Naive thymus-derived CD4-positive, alpha-beta T cell (primary cell): Measurements from ENCODE around the gene PLA2G6. TPM values are rescaled to one million over a fixed set of nuclear protein-coding genes. Genes with fewer than 3 reads are reported as not detected.
"Not testable (repeated sequence)": the region's sequence is repeated elsewhere in the genome, so short reads cannot be mapped to it uniquely, and the experiment has no call there.

ENCODE experiments used
- ATAC-seq: fragments of 150-1000 bp; cut with Tn5 transposase; 2 replicates; pipeline ENCODE4 v1.10.0; 2021; ENCODE audit warnings: mild to moderate bottlenecking, moderate library complexity
- CTCF ChIA-PET: fragments of 350-600 bp; sonication (Branson Sonifier 250); formaldehyde crosslinking; loops from one replicate; lab custom pipeline; 2021; ENCODE audit warnings: antibody characterized with exemption; lab: Charles Lee
- POLR2A ChIA-PET: fragments of 350-600 bp; sonication (Branson Sonifier 250); formaldehyde crosslinking; loops from one replicate; lab custom pipeline; 2021; ENCODE audit warnings: antibody characterized with exemption, inconsistent platforms; lab: Charles Lee
- DNase-seq, 9 donors: peaks; one replicate each; pipeline versions ENCODE4 v3.0.0 to v3.0.0-alpha.2; 2020 to 2022; ENCODE audit warnings: mixed read lengths in 1 of 9
- H3K27ac ChIP-seq: one replicate; pipeline ENCODE4 v1.7.0; 2013; ENCODE audit warnings: mild to moderate bottlenecking, low read depth, low read length, moderate library complexity
- H3K27me3 ChIP-seq, 2 donors: one replicate each; pipeline ENCODE4 v1.7.0; 2013; ENCODE audit warnings: low read length in 2 of 2, mild to moderate bottlenecking in 2 of 2, moderate library complexity in 2 of 2; ENCODE audit not compliant: control insufficient read depth in 2 of 2, insufficient read depth in 2 of 2
- H3K36me3 ChIP-seq, 3 experiments: 1 replicate in 2 of 3; 2 replicates in 1 of 3; pipeline ENCODE4 v1.7.0; 2013; ENCODE audit warnings: low read length in 3 of 3, mild to moderate bottlenecking in 3 of 3, moderate library complexity in 1 of 3; ENCODE audit not compliant: insufficient read depth in 3 of 3, control insufficient read depth in 2 of 3
- H3K4me1 ChIP-seq, 2 donors: one replicate each; pipeline ENCODE4 v1.7.0; 2013; ENCODE audit warnings: low read length in 2 of 2, mild to moderate bottlenecking in 2 of 2, moderate library complexity in 1 of 2; ENCODE audit not compliant: control insufficient read depth in 2 of 2, insufficient read depth in 2 of 2
- H3K4me3 ChIP-seq: 2 replicates; pipeline ENCODE4 v1.7.0; 2013; ENCODE audit warnings: mild to moderate bottlenecking, low read length
- H3K9me3 ChIP-seq, 3 experiments: 1 replicate in 2 of 3; 2 replicates in 1 of 3; pipeline ENCODE4 v1.7.0; 2013; ENCODE audit warnings: low read length in 3 of 3; ENCODE audit not compliant: control insufficient read depth in 2 of 3
- H3K27ac Mint-ChIP-seq, 9 donors: one replicate each; pipeline ENCODE4 v1.8.0; 2020 to 2022; ENCODE audit warnings: mixed read lengths in 9 of 9, mild to moderate bottlenecking in 8 of 9, moderate library complexity in 5 of 9, inconsistent platforms in 2 of 9
- H3K27me3 Mint-ChIP-seq, 5 donors: one replicate each; pipeline ENCODE4 v1.8.0; 2021 to 2022; ENCODE audit warnings: mixed read lengths in 5 of 5, mild to moderate bottlenecking in 1 of 5
- H3K36me3 Mint-ChIP-seq, 5 donors: one replicate each; pipeline ENCODE4 v1.8.0; 2020 to 2022; ENCODE audit warnings: mixed read lengths in 5 of 5, mild to moderate bottlenecking in 3 of 5, inconsistent platforms in 1 of 5
- H3K4me1 Mint-ChIP-seq, 7 donors: one replicate each; pipeline ENCODE4 v1.8.0; 2020 to 2022; ENCODE audit warnings: mixed read lengths in 7 of 7, mild to moderate bottlenecking in 3 of 7, inconsistent platforms in 1 of 7
- H3K4me3 Mint-ChIP-seq, 10 donors: one replicate each; pipeline ENCODE4 v1.8.0; 2020 to 2022; ENCODE audit warnings: mild to moderate bottlenecking in 10 of 10, mixed read lengths in 10 of 10, moderate library complexity in 6 of 10, inconsistent platforms in 2 of 10
- H3K9me3 Mint-ChIP-seq, 11 donors: one replicate each; pipeline ENCODE4 v1.8.0; 2020 to 2022; ENCODE audit warnings: mixed read lengths in 11 of 11, mild to moderate bottlenecking in 4 of 11, inconsistent platforms in 1 of 11, moderate library complexity in 1 of 11
- intact Hi-C, 2 donors: fragments of 100-400 bp; cut with micrococcal nuclease; formaldehyde crosslinking; loops; one replicate each; pipeline ENCODE4 v1.15.1; 2023
- polyA plus RNA-seq, 2 donors: library from polyadenylated mRNA; unstranded; fragments of 300-500 nt; fragmentation: Illumina TruSeq; gene quantifications; one replicate each; pipeline ENCODE4 v1.2.3, GENCODE V29; 2021
- total RNA-seq, 6 experiments: library from RNA in 5 of 6; stranded (reverse) in 5 of 6; gene quantifications; 1 replicate in 5 of 6; 2 replicates in 1 of 6; pipeline ENCODE4 v1.2.3 and lab custom pipeline; 2021 to 2026

PLA2G6 gene
- total and polyA plus RNA-seq, 7 experiments from 2014 or later, result 4.8 to 252 (median 78.9) TPM

- intact Hi-C loops, H3K27ac ChIP-seq, H3K27me3 Mint-ChIP-seq, DNase-seq, H3K4me3 ChIP-seq, H3K27ac Mint-ChIP-seq, H3K9me3 Mint-ChIP-seq, H3K4me1 ChIP-seq, H3K4me3 Mint-ChIP-seq, H3K9me3 ChIP-seq, H3K36me3 ChIP-seq, CTCF ChIA-PET, POLR2A ChIA-PET, ATAC-seq, H3K27me3 ChIP-seq: not testable (repeated sequence)
- peaks cover 1 to 32% (median 12%) of the 10 kb centered on the region in 5 donors for H3K36me3 Mint-ChIP-seq
- peaks cover 0 to 18% (median 10%) of the 10 kb centered on the region in 7 donors for H3K4me1 Mint-ChIP-seq
Measured at GRCh38 chr22:38154563-38154915, 27.1 kb downstream of the PLA2G6 start.

- POLR2A ChIA-PET, result no interaction called here
- ATAC-seq, result no peak
- H3K4me3 ChIP-seq, result no peak overlapping the region
- H3K4me1 Mint-ChIP-seq, result peaks cover 0 to 18% (median 10%) of the 10 kb centered on the region in 7 donors
- H3K4me3 Mint-ChIP-seq, result no peak overlapping the region
- no peak overlapping the region for H3K27ac ChIP-seq
- no peaks in the 10 kb centered on the region for H3K4me1 ChIP-seq
- H3K27me3 Mint-ChIP-seq, result no peaks in the 10 kb centered on the region
- no peaks in the 10 kb centered on the region for H3K9me3 ChIP-seq
- no peak for DNase-seq
- no peaks in the 10 kb centered on the region for H3K27me3 ChIP-seq
- peak overlapping the region in 1 of 9 donors; percentile 43 for H3K27ac Mint-ChIP-seq
- H3K9me3 Mint-ChIP-seq, result peaks cover 0 to 1% (median 0%) of the 10 kb centered on the region in 11 donors
- H3K36me3 Mint-ChIP-seq, result peaks cover 2 to 36% (median 13%) of the 10 kb centered on the region in 5 donors
- H3K36me3 ChIP-seq, result peaks cover 0 to 4% (median 0%) of the 10 kb centered on the region in 3 experiments
- intact Hi-C loops, result no loop called here
- CTCF ChIA-PET, result no interaction called here
Measured at GRCh38 chr22:38153821-38154562, 27.6 kb downstream of the PLA2G6 start.

GRCh38 chr22:38151126-38151500 is 30.5 kb downstream of the PLA2G6 start:
- Mint-ChIP-seq H3K36me3 (peaks cover 6 to 36% (median 15%) of the 10 kb centered on the region in 5 donors), H3K27me3 (no peaks in the 10 kb centered on the region), H3K9me3 (peaks cover 0 to 2% (median 0%) of the 10 kb centered on the region in 11 donors), H3K27ac (no peak overlapping the region), H3K4me1 (peaks cover 14 to 26% (median 22%) of the 10 kb centered on the region in 7 donors), H3K4me3 (no peak overlapping the region)
- ChIA-PET POLR2A (no interaction called here), CTCF (no interaction called here)
- Histone ChIP-seq H3K27me3 (no peaks in the 10 kb centered on the region), H3K9me3 (no peaks in the 10 kb centered on the region), H3K36me3 (peaks cover 0 to 4% (median 0%) of the 10 kb centered on the region in 3 experiments), H3K4me1 (no peaks in the 10 kb centered on the region), H3K4me3 (no peak overlapping the region), H3K27ac (no peak overlapping the region)
- intact Hi-C loops, result no loop called here
- ATAC-seq (no peak), DNase-seq (no peak)

- peaks cover 0 to 2% (median 0%) of the 10 kb centered on the region in 11 donors for H3K9me3 Mint-ChIP-seq
- intact Hi-C loops, result no loop called here
- peaks cover 8 to 35% (median 22%) of the 10 kb centered on the region in 5 donors for H3K36me3 Mint-ChIP-seq
- H3K4me1 Mint-ChIP-seq, result peaks cover 17 to 25% (median 22%) of the 10 kb centered on the region in 7 donors
- ATAC-seq (no peak), DNase-seq (no peak)
- POLR2A ChIA-PET, result no interaction called here
- Histone ChIP-seq H3K27me3 (no peaks in the 10 kb centered on the region), H3K27ac (no peak overlapping the region), H3K9me3 (no peaks in the 10 kb centered on the region), H3K4me3 (no peak overlapping the region), H3K4me1 (no peaks in the 10 kb centered on the region), H3K36me3 (peaks cover 0 to 16% (median 0%) of the 10 kb centered on the region in 3 experiments)
- H3K27me3 Mint-ChIP-seq, result no peaks in the 10 kb centered on the region
- CTCF ChIA-PET, result no interaction called here
- H3K4me3 Mint-ChIP-seq, result peak overlapping the region in 3 of 10 donors; percentile 1 to 69 (median 38)
- H3K27ac Mint-ChIP-seq, result peak overlapping the region in 1 of 9 donors; percentile 74
Measured at GRCh38 chr22:38148245-38148644, 33.4 kb downstream of the PLA2G6 start.

GRCh38 chr22:38146166-38146565 is 35.5 kb downstream of the PLA2G6 start:
- intact Hi-C loops, H3K27ac Mint-ChIP-seq, H3K27ac ChIP-seq, POLR2A ChIA-PET, H3K9me3 ChIP-seq, H3K4me3 Mint-ChIP-seq, H3K4me1 ChIP-seq, H3K27me3 ChIP-seq, H3K9me3 Mint-ChIP-seq, H3K27me3 Mint-ChIP-seq, CTCF ChIA-PET, DNase-seq, H3K4me3 ChIP-seq, ATAC-seq: not testable (repeated sequence)
- peaks cover 3 to 32% (median 20%) of the 10 kb centered on the region in 5 donors for H3K36me3 Mint-ChIP-seq
- peaks cover 17 to 24% (median 21%) of the 10 kb centered on the region in 7 donors for H3K4me1 Mint-ChIP-seq
- peaks cover 0 to 27% (median 4%) of the 10 kb centered on the region in 3 experiments for H3K36me3 ChIP-seq

GRCh38 chr22:38144025-38144405 is 37.6 kb downstream of the PLA2G6 start:
- H3K27me3 Mint-ChIP-seq, result no peaks in the 10 kb centered on the region
- H3K4me1 ChIP-seq, result no peaks in the 10 kb centered on the region
- H3K27ac Mint-ChIP-seq, result no peak overlapping the region
- H3K27me3 ChIP-seq, result no peaks in the 10 kb centered on the region
- no peak overlapping the region for H3K27ac ChIP-seq
- no peaks in the 10 kb centered on the region for H3K9me3 ChIP-seq
- no peak overlapping the region for H3K4me3 ChIP-seq
- intact Hi-C loops, result no loop called here
- H3K36me3 Mint-ChIP-seq, result peaks cover 7 to 40% (median 20%) of the 10 kb centered on the region in 5 donors
- ATAC-seq (peak; percentile 33), DNase-seq (no peak)
- no peak overlapping the region for H3K4me3 Mint-ChIP-seq
- ChIA-PET POLR2A (no interaction called here), CTCF (interaction anchor here (0.6 kb wide), 1 partner anchor 35 kb away, joined by 3 read pairs; no protein-coding TSS in a partner anchor)
- peaks cover 0 to 1% (median 0%) of the 10 kb centered on the region in 11 donors for H3K9me3 Mint-ChIP-seq
- H3K4me1 Mint-ChIP-seq, result peaks cover 17 to 20% (median 18%) of the 10 kb centered on the region in 7 donors
- H3K36me3 ChIP-seq, result peaks cover 0 to 36% (median 4%) of the 10 kb centered on the region in 3 experiments
